ENCODE data around the gene SDK1.

DNA sequence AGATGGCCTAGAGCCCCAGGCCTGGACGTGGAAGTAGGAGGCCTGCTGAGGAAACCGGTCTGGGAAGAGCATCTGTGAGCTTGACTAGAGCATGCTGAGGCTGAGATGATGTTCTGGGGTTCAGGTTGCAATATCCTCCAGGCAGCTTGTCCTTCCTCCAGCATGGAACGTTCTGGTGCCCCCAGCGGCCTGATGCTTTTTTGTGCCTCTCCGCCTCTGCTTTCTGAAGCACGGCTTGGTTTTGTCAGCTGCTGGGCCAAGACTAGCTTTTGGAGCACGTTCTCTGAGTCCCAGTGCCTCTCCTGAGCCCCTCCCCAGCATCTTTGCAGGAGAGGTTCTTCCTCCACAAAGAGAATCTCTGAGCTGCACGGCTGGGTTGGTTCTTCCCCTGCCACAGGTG is 699.1 kb downstream of the SDK1 start:
- TF ChIP-seq POLR2A (IDR thresholded peaks at IDR 0.05), result no peak
- TF ChIP-seq, protein P1, sequence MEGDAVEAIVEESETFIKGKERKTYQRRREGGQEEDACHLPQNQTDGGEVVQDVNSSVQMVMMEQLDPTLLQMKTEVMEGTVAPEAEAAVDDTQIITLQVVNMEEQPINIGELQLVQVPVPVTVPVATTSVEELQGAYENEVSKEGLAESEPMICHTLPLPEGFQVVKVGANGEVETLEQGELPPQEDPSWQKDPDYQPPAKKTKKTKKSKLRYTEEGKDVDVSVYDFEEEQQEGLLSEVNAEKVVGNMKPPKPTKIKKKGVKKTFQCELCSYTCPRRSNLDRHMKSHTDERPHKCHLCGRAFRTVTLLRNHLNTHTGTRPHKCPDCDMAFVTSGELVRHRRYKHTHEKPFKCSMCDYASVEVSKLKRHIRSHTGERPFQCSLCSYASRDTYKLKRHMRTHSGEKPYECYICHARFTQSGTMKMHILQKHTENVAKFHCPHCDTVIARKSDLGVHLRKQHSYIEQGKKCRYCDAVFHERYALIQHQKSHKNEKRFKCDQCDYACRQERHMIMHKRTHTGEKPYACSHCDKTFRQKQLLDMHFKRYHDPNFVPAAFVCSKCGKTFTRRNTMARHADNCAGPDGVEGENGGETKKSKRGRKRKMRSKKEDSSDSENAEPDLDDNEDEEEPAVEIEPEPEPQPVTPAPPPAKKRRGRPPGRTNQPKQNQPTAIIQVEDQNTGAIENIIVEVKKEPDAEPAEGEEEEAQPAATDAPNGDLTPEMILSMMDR (IDR thresholded peaks at IDR 0.05), result no peak
